Thyroid gland (tissue), 4 donors: ENCODE results near the gene TLR2.

ENCODE experiments used
- CTCF ChIP-seq, 6 experiments: fragments of 200-600 bp in 3 of 6; fragments of 450-650 bp in 3 of 6; sonication (generic) in 3 of 6; IDR thresholded peaks; one replicate each; pipeline ENCODE4 v1.5.1; 2016 to 2019; ENCODE audit warnings: antibody characterized with exemption in 6 of 6, mild to moderate bottlenecking in 2 of 6, inconsistent platforms in 1 of 6, moderate library complexity in 1 of 6
- POLR2A ChIP-seq, 2 donors: fragments of 450-650 bp; IDR thresholded peaks; one replicate each; pipeline ENCODE4 v1.6.1; 2017; ENCODE audit warnings: antibody characterized with exemption in 2 of 2, mild to moderate bottlenecking in 2 of 2, moderate library complexity in 1 of 2

- no peak for TF ChIP-seq CTCF (IDR thresholded peaks at IDR 0.05)
- TF ChIP-seq POLR2A (IDR thresholded peaks at IDR 0.05), result no peak
Measured at GRCh38 chr4:153735906-153736461, 51.9 kb downstream of the TLR2 start.
